ENCODE measurements around the gene MRPL19.

The MRPL19 gene

GRCh38 chr2:75608684-75609333, 37.8 kb upstream of the MRPL19 start:
- WGBS (ENCODE audit: extremely low coverage, insufficient coverage, insufficient read length) = no CpG with 5 or more reads among the region's 25 CpGs
- peak overlapping the region; percentile 88 for H4K8ac ChIP-seq (ENCODE audit: low read depth, low read length)
- no peaks in the 10 kb centered on the region for H3K36me3 ChIP-seq (ENCODE audit: control insufficient read depth in 1 of 2, insufficient read depth in 2 of 2, low read length in 2 of 2)
- peak overlapping the region; percentile 66 for H3K18ac ChIP-seq (ENCODE audit: low read length)
- H3K4me2 ChIP-seq (ENCODE audit: low read length) = peak overlapping the region; percentile 60
- H3K9me3 ChIP-seq (ENCODE audit: insufficient read depth, low read depth, low read length) = peaks cover 2% of the 10 kb centered on the region
- H3K9ac ChIP-seq (ENCODE audit: low read length) = no peak overlapping the region
- H3K27ac ChIP-seq (ENCODE audit: low read depth, low read length) = peak overlapping the region; percentile 23
- peak overlapping the region; percentile 87 for H4K91ac ChIP-seq (ENCODE audit: low read depth, low read length)
- H3K14ac ChIP-seq (ENCODE audit: low read length) = peak overlapping the region; percentile 59
- peaks cover 3% of the 10 kb centered on the region for H3K79me2 ChIP-seq (ENCODE audit: control insufficient read depth, insufficient read depth, low read length, poor library complexity)
- no peak overlapping the region for H3K4ac ChIP-seq (ENCODE audit: low read depth, low read length)
- peak overlapping the region; percentile 73 for H2AFZ ChIP-seq (ENCODE audit: insufficient read depth, low read length, poor library complexity)
- peak overlapping the region; percentile 87 for H2BK12ac ChIP-seq (ENCODE audit: low read length)
- H3K4me1 ChIP-seq (ENCODE audit: control insufficient read depth in 1 of 2, insufficient read depth in 2 of 2, low read length in 2 of 2) = peaks cover 16 to 23% of the 10 kb centered on the region in 2 experiments
- H3K79me1 ChIP-seq (ENCODE audit: low read length) = peaks cover 25% of the 10 kb centered on the region
- no peak overlapping the region for H3K23ac ChIP-seq (ENCODE audit: low read length)
- H2AK5ac ChIP-seq (ENCODE audit: low read length) = no peak overlapping the region
- H3K4me3 ChIP-seq (ENCODE audit: low read depth, low read length) = no peak overlapping the region
- peak overlapping the region; percentile 55 for H2BK120ac ChIP-seq (ENCODE audit: insufficient read depth, low read length, poor library complexity)
- peak overlapping the region; percentile 64 for H2BK5ac ChIP-seq (ENCODE audit: low read depth, low read length, poor library complexity)
- no peaks in the 10 kb centered on the region for H3K27me3 ChIP-seq (ENCODE audit: insufficient read depth, low read length)
- peak overlapping the region; percentile 73 for H4K12ac ChIP-seq (ENCODE audit: low read depth, low read length)
- peak; percentile 71 to 84 for DNase-seq

GRCh38 chr2:75609334-75609689, 37.3 kb upstream of the MRPL19 start:
- Histone ChIP-seq H3K18ac (ENCODE audit: low read length) (no peak overlapping the region), H3K14ac (ENCODE audit: low read length) (no peak overlapping the region), H3K4me1 (ENCODE audit: control insufficient read depth in 1 of 2, insufficient read depth in 2 of 2, low read length in 2 of 2) (peaks cover 16 to 23% of the 10 kb centered on the region in 2 experiments), H4K12ac (ENCODE audit: low read depth, low read length) (no peak overlapping the region), H3K9ac (ENCODE audit: low read length) (no peak overlapping the region), H3K4ac (ENCODE audit: low read depth, low read length) (no peak overlapping the region), H3K27me3 (ENCODE audit: insufficient read depth, low read length) (no peaks in the 10 kb centered on the region), H2AFZ (ENCODE audit: insufficient read depth, low read length, poor library complexity) (no peak overlapping the region), H3K79me1 (ENCODE audit: low read length) (peaks cover 25% of the 10 kb centered on the region), H3K79me2 (ENCODE audit: control insufficient read depth, insufficient read depth, low read length, poor library complexity) (peaks cover 3% of the 10 kb centered on the region), H2AK5ac (ENCODE audit: low read length) (no peak overlapping the region), H3K9me3 (ENCODE audit: insufficient read depth, low read depth, low read length) (peaks cover 2% of the 10 kb centered on the region), H3K4me2 (ENCODE audit: low read length) (peak overlapping the region; percentile 60), H3K27ac (ENCODE audit: low read depth, low read length) (no peak overlapping the region), H3K4me3 (ENCODE audit: low read depth, low read length) (no peak overlapping the region), H4K91ac (ENCODE audit: low read depth, low read length) (no peak overlapping the region), H2BK5ac (ENCODE audit: low read depth, low read length, poor library complexity) (no peak overlapping the region), H2BK120ac (ENCODE audit: insufficient read depth, low read length, poor library complexity) (no peak overlapping the region), H2BK12ac (ENCODE audit: low read length) (no peak overlapping the region), H3K36me3 (ENCODE audit: control insufficient read depth in 1 of 2, insufficient read depth in 2 of 2, low read length in 2 of 2) (no peaks in the 10 kb centered on the region), H3K23ac (ENCODE audit: low read length) (no peak overlapping the region), H4K8ac (ENCODE audit: low read depth, low read length) (no peak overlapping the region)
- WGBS (ENCODE audit: extremely low coverage, insufficient coverage, insufficient read length) = no CpG with 5 or more reads among the region's 5 CpGs
- DNase-seq = no peak

- Histone ChIP-seq H3K4me3 (ENCODE audit: low read depth, low read length) (no peak overlapping the region), H3K9me3 (ENCODE audit: insufficient read depth, low read depth, low read length) (peaks cover 2% of the 10 kb centered on the region), H3K27ac (ENCODE audit: low read depth, low read length) (no peak overlapping the region), H3K4me2 (ENCODE audit: low read length) (no peak overlapping the region), H3K36me3 (ENCODE audit: control insufficient read depth in 1 of 2, insufficient read depth in 2 of 2, low read length in 2 of 2) (no peaks in the 10 kb centered on the region), H3K23ac (ENCODE audit: low read length) (no peak overlapping the region), H2BK12ac (ENCODE audit: low read length) (no peak overlapping the region), H3K14ac (ENCODE audit: low read length) (no peak overlapping the region), H2AFZ (ENCODE audit: insufficient read depth, low read length, poor library complexity) (no peak overlapping the region), H3K9ac (ENCODE audit: low read length) (peak overlapping the region; percentile 11), H2BK5ac (ENCODE audit: low read depth, low read length, poor library complexity) (no peak overlapping the region), H3K4me1 (ENCODE audit: control insufficient read depth in 1 of 2, insufficient read depth in 2 of 2, low read length in 2 of 2) (peaks cover 16 to 18% of the 10 kb centered on the region in 2 experiments), H2BK120ac (ENCODE audit: insufficient read depth, low read length, poor library complexity) (no peak overlapping the region), H3K79me1 (ENCODE audit: low read length) (peaks cover 21% of the 10 kb centered on the region), H3K79me2 (ENCODE audit: control insufficient read depth, insufficient read depth, low read length, poor library complexity) (peaks cover 3% of the 10 kb centered on the region), H3K4ac (ENCODE audit: low read depth, low read length) (no peak overlapping the region), H4K8ac (ENCODE audit: low read depth, low read length) (no peak overlapping the region), H4K12ac (ENCODE audit: low read depth, low read length) (no peak overlapping the region), H4K91ac (ENCODE audit: low read depth, low read length) (no peak overlapping the region), H3K18ac (ENCODE audit: low read length) (no peak overlapping the region), H2AK5ac (ENCODE audit: low read length) (no peak overlapping the region), H3K27me3 (ENCODE audit: insufficient read depth, low read length) (no peaks in the 10 kb centered on the region)
- WGBS (ENCODE audit: extremely low coverage, insufficient coverage, insufficient read length) = no CpG with 5 or more reads among the region's 7 CpGs
- no peak for DNase-seq
These were observed 36.6 kb upstream of the MRPL19 start for GRCh38 chr2:75609937-75610508.

GRCh38 chr2:75610671-75611070, 35.9 kb upstream of the MRPL19 start:
- no peak overlapping the region for H3K27ac ChIP-seq (ENCODE audit: low read depth, low read length)
- H3K14ac ChIP-seq (ENCODE audit: low read length) = no peak overlapping the region
- no peak overlapping the region for H2AFZ ChIP-seq (ENCODE audit: insufficient read depth, low read length, poor library complexity)
- H3K36me3 ChIP-seq (ENCODE audit: control insufficient read depth in 1 of 2, insufficient read depth in 2 of 2, low read length in 2 of 2) = no peaks in the 10 kb centered on the region
- H3K79me1 ChIP-seq (ENCODE audit: low read length) = peaks cover 17% of the 10 kb centered on the region
- H3K18ac ChIP-seq (ENCODE audit: low read length) = no peak overlapping the region
- no peak overlapping the region for H2BK5ac ChIP-seq (ENCODE audit: low read depth, low read length, poor library complexity)
- no peaks in the 10 kb centered on the region for H3K27me3 ChIP-seq (ENCODE audit: insufficient read depth, low read length)
- no peak overlapping the region for H2BK120ac ChIP-seq (ENCODE audit: insufficient read depth, low read length, poor library complexity)
- DNase-seq = peak; percentile 65 to 72
- no peak overlapping the region for H3K23ac ChIP-seq (ENCODE audit: low read length)
- no peak overlapping the region for H4K8ac ChIP-seq (ENCODE audit: low read depth, low read length)
- H3K4me2 ChIP-seq (ENCODE audit: low read length) = no peak overlapping the region
- no peak overlapping the region for H2AK5ac ChIP-seq (ENCODE audit: low read length)
- peaks cover 2% of the 10 kb centered on the region for H3K9me3 ChIP-seq (ENCODE audit: insufficient read depth, low read depth, low read length)
- WGBS (ENCODE audit: extremely low coverage, insufficient coverage, insufficient read length) = no CpG with 5 or more reads among the region's 4 CpGs
- peaks cover 11 to 15% of the 10 kb centered on the region in 2 experiments for H3K4me1 ChIP-seq (ENCODE audit: control insufficient read depth in 1 of 2, insufficient read depth in 2 of 2, low read length in 2 of 2)
- H4K91ac ChIP-seq (ENCODE audit: low read depth, low read length) = no peak overlapping the region
- no peak overlapping the region for H3K4me3 ChIP-seq (ENCODE audit: low read depth, low read length)
- no peak overlapping the region for H3K4ac ChIP-seq (ENCODE audit: low read depth, low read length)
- no peak overlapping the region for H2BK12ac ChIP-seq (ENCODE audit: low read length)
- H3K9ac ChIP-seq (ENCODE audit: low read length) = no peak overlapping the region
- H4K12ac ChIP-seq (ENCODE audit: low read depth, low read length) = no peak overlapping the region
- peaks cover 3% of the 10 kb centered on the region for H3K79me2 ChIP-seq (ENCODE audit: control insufficient read depth, insufficient read depth, low read length, poor library complexity)

All from trophoblast cell (in vitro differentiated cells and primary cell).